ENCODE results near the gene KIT. TPM values are rescaled to one million over a fixed set of nuclear protein-coding genes. Genes with fewer than 3 reads are reported as not detected.
A peak's percentile ranks its signal among the peaks of the same experiment; 100 is the strongest.

Gene KIT
- total and polyA plus RNA-seq, 2 of the 13 experiments (the other 11 are each of a cell fraction or from before 2014, with no cell fraction given), result not detected

DNA sequence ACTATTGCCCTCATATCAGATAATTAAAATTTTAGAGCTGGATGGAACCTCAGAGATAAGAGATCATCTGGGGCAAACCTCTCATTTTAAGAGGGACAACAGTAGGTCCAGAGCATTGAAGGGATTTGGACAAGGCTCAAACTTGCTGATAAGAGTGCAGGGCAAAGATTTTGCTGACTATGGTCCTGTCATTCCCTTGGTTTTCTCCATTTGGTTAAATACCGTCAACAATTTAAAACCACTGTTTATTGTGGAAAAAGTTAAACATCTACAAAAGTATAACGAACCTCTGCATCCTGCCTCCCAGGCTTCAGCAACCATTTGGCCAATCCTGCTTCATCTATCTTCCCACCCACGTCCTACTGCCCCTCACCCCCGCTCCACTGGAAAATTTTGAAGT is 10.7 kb upstream of the KIT start:
- Histone ChIP-seq H3K79me2 (ENCODE audit: insufficient read depth, low read length) (no peaks in the 10 kb centered on the region), H4K20me1 (ENCODE audit: insufficient read depth, low read length) (no peaks in the 10 kb centered on the region), H3K4me1 (ENCODE audit: insufficient read depth, low read length) (no peaks in the 10 kb centered on the region), H3K4me3 (replicated peaks in 1 of 3; ENCODE audit: insufficient read depth in 1 of 3, low read depth in 2 of 3, low read length in 3 of 3) (no peak overlapping the region), H3K9me3 (ENCODE audit: low read length) (no peaks in the 10 kb centered on the region), H3K36me3 (replicated peaks in 1 of 2; ENCODE audit: control insufficient read depth in 1 of 2, insufficient read depth in 2 of 2, low read length in 2 of 2) (no peaks in the 10 kb centered on the region), H3K27ac (ENCODE audit: extremely low read length, insufficient read depth, low read length) (no peak overlapping the region), H3K9ac (ENCODE audit: insufficient read depth, low read depth, low read length) (no peak overlapping the region), H2AFZ (ENCODE audit: low read length) (no peak overlapping the region), H3K4me2 (ENCODE audit: low read depth, low read length) (no peak overlapping the region), H3K27me3 (ENCODE audit: control insufficient read depth in 1 of 2, insufficient read depth in 2 of 2, low read length in 2 of 2) (no peaks in the 10 kb centered on the region; a peak in 1 of 5 replicates)
- no TSS peak for BruUV-seq (replicated peaks)
- in situ Hi-C loops (cut with HindIII; ENCODE audit: extremely low pct_ligation_motif_present, low pct_unique_long_range_greater_than_20kb) (no loop called here), intact Hi-C loops (cut with micrococcal nuclease; ENCODE audit: unreplicated experiment) (no loop called here)
- no peak for TF ChIP-seq HNF4A (CRISPR knock-in tag; IDR thresholded peaks at IDR 0.05)
- peak in 1 of 2 experiments; percentile 51; a peak in 1 of 4 replicates for TF ChIP-seq MAFK (conservative IDR thresholded peaks at IDR 0.05 in 1 of 2, IDR thresholded peaks at IDR 0.05 in 1 of 2; ENCODE audit: low read length in 2 of 2)
- no peak for DNase-seq (ENCODE audit: low spot score)
- CTCF ChIA-PET (ENCODE audit: low intra/inter-chr PET ratio, low total read pairs), result no interaction called here
- WGBS (ENCODE audit: low lambda C conversion rate), result 0% methylated on average over 4 of the region's 4 CpGs
- no peak for ATAC-seq
- no peak for FAIRE-seq
- POLR2A ChIA-PET, result no interaction called here

DNA sequence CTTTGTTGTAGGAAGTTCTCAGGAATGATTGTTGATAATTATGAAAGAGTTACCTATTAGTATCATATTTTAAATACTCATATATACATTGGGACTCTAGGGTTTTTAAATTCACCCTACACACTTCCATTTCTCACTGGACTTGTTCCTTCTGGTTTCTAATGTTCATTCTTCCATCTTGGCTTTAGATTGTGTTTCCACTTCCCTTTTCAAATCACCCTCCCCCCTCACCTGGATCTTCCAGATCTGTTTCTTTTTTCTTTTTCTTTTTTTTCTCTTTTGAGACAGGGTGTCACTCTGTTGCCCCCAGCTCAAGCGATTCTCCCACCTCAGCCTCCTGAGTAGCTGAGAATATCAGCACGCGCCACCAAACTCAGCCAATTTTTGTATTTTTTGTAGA is 6.7 kb upstream of the KIT start:
- DNase-seq (ENCODE audit: low spot score) (no peak), FAIRE-seq (no peak), ATAC-seq (no peak)
- ChIA-PET CTCF (ENCODE audit: low intra/inter-chr PET ratio, low total read pairs) (no interaction called here), POLR2A (no interaction called here)
- no peak overlapping the region for H2AFZ ChIP-seq (ENCODE audit: low read length)
- WGBS (ENCODE audit: low lambda C conversion rate), result 68% methylated on average over 3 of the region's 3 CpGs
- no peak overlapping the region for H3K9ac ChIP-seq (ENCODE audit: insufficient read depth, low read depth, low read length)
- no peaks in the 10 kb centered on the region for H3K79me2 ChIP-seq (ENCODE audit: insufficient read depth, low read length)
- no peak overlapping the region for H3K27ac ChIP-seq (ENCODE audit: extremely low read length, insufficient read depth, low read length)
- in situ Hi-C loops (cut with HindIII; ENCODE audit: extremely low pct_ligation_motif_present, low pct_unique_long_range_greater_than_20kb) (no loop called here), intact Hi-C loops (cut with micrococcal nuclease; ENCODE audit: unreplicated experiment) (no loop called here)
- no peak overlapping the region for H3K4me2 ChIP-seq (ENCODE audit: low read depth, low read length)
- BruUV-seq (replicated peaks), result no TSS peak
- no peak overlapping the region for H3K4me3 ChIP-seq (replicated peaks in 1 of 3; ENCODE audit: insufficient read depth in 1 of 3, low read depth in 2 of 3, low read length in 3 of 3)
- H3K36me3 ChIP-seq (replicated peaks in 1 of 2; ENCODE audit: control insufficient read depth in 1 of 2, insufficient read depth in 2 of 2, low read length in 2 of 2), result no peaks in the 10 kb centered on the region
- no peaks in the 10 kb centered on the region for H3K4me1 ChIP-seq (ENCODE audit: insufficient read depth, low read length)
- H4K20me1 ChIP-seq (ENCODE audit: insufficient read depth, low read length), result no peaks in the 10 kb centered on the region
- peaks cover 0 to under 1% of the 10 kb centered on the region in 2 experiments; a peak in 3 of 5 replicates for H3K27me3 ChIP-seq (ENCODE audit: control insufficient read depth in 1 of 2, insufficient read depth in 2 of 2, low read length in 2 of 2)
- TF ChIP-seq HCFC1 (IDR thresholded peaks at IDR 0.05; ENCODE audit: low read depth, low read length) (no peak), PBX2 (CRISPR knock-in tag; IDR thresholded peaks at IDR 0.05) (no peak), TSC22D2 (CRISPR knock-in tag; IDR thresholded peaks at IDR 0.05; ENCODE audit: borderline replicate concordance) (no peak), HOXA9 (CRISPR knock-in tag; IDR thresholded peaks at IDR 0.05; ENCODE audit: borderline replicate concordance) (no peak), ZNF557 (CRISPR knock-in tag; IDR thresholded peaks at IDR 0.05) (no peak), YEATS4 (CRISPR knock-in tag; IDR thresholded peaks at IDR 0.05; ENCODE audit: borderline replicate concordance) (no peak), MXD4 (CRISPR knock-in tag; IDR thresholded peaks at IDR 0.05) (no peak), ZNF230 (CRISPR knock-in tag; IDR thresholded peaks at IDR 0.05) (no peak), ZNF709 (CRISPR knock-in tag; IDR thresholded peaks at IDR 0.05) (no peak), PHF5A (CRISPR knock-in tag; IDR thresholded peaks at IDR 0.05; ENCODE audit: low read depth, unreplicated experiment) (no peak)
- TF ChIP-seq, protein P1, sequence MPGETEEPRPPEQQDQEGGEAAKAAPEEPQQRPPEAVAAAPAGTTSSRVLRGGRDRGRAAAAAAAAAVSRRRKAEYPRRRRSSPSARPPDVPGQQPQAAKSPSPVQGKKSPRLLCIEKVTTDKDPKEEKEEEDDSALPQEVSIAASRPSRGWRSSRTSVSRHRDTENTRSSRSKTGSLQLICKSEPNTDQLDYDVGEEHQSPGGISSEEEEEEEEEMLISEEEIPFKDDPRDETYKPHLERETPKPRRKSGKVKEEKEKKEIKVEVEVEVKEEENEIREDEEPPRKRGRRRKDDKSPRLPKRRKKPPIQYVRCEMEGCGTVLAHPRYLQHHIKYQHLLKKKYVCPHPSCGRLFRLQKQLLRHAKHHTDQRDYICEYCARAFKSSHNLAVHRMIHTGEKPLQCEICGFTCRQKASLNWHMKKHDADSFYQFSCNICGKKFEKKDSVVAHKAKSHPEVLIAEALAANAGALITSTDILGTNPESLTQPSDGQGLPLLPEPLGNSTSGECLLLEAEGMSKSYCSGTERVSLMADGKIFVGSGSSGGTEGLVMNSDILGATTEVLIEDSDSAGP (CRISPR knock-in tag; IDR thresholded peaks at IDR 0.05; ENCODE audit: borderline replicate concordance), result no peak
- TF ChIP-seq, protein P2, sequence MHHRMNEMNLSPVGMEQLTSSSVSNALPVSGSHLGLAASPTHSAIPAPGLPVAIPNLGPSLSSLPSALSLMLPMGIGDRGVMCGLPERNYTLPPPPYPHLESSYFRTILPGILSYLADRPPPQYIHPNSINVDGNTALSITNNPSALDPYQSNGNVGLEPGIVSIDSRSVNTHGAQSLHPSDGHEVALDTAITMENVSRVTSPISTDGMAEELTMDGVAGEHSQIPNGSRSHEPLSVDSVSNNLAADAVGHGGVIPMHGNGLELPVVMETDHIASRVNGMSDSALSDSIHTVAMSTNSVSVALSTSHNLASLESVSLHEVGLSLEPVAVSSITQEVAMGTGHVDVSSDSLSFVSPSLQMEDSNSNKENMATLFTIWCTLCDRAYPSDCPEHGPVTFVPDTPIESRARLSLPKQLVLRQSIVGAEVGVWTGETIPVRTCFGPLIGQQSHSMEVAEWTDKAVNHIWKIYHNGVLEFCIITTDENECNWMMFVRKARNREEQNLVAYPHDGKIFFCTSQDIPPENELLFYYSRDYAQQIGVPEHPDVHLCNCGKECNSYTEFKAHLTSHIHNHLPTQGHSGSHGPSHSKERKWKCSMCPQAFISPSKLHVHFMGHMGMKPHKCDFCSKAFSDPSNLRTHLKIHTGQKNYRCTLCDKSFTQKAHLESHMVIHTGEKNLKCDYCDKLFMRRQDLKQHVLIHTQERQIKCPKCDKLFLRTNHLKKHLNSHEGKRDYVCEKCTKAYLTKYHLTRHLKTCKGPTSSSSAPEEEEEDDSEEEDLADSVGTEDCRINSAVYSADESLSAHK (CRISPR knock-in tag; IDR thresholded peaks at IDR 0.05; ENCODE audit: borderline replicate concordance), result no peak
- H3K9me3 ChIP-seq (ENCODE audit: low read length), result no peaks in the 10 kb centered on the region

All from HepG2 (cell line).